ENCODE measurements around the gene LRRC71.

GRCh38 chr1:156929596-156930238 is 9.3 kb downstream of the LRRC71 start:
- no peak for TF ChIP-seq POLR2A (IDR thresholded peaks at IDR 0.05; ENCODE audit: low read length)
- no peak for TF ChIP-seq GATA1 (IDR thresholded peaks at IDR 0.05; ENCODE audit: low read depth, low read length)

Data from erythroblast (primary cell).